Upper lobe of right lung (tissue), 1 donor: ENCODE results near the gene PTPRN2. TPM values are rescaled to one million over a fixed set of nuclear protein-coding genes. Genes with fewer than 3 reads are reported as not detected.
A peak's percentile ranks its signal among the peaks of the same experiment; 100 is the strongest.

ENCODE experiments used
- ATAC-seq: fragments of 200-7000 bp; cut with Tn5 transposase; one replicate; pipeline ENCODE4 v1.9.1; 2020; ENCODE audit warnings: mild to moderate bottlenecking, moderate library complexity
- DNase-seq: peaks from one replicate; pipeline ENCODE4 v3.0.0-alpha.2; 2020
- H3K27ac ChIP-seq: fragments of 200-600 bp; one replicate; pipeline ENCODE4 v1.8.0; 2022
- H3K27me3 ChIP-seq: fragments of 200-600 bp; one replicate; pipeline ENCODE4 v1.8.0; 2022; ENCODE audit warnings: mild to moderate bottlenecking
- H3K36me3 ChIP-seq: fragments of 200-600 bp; one replicate; pipeline ENCODE4 v1.8.0; 2022
- H3K4me1 ChIP-seq: fragments of 200-600 bp; one replicate; pipeline ENCODE4 v1.8.0; 2022
- H3K4me3 ChIP-seq: fragments of 200-600 bp; one replicate; pipeline ENCODE4 v1.8.0; 2022; ENCODE audit warnings: mild to moderate bottlenecking
- H3K9me3 ChIP-seq: fragments of 200-600 bp; one replicate; pipeline ENCODE4 v1.8.0; 2022
- intact Hi-C: fragments of 100-400 bp; cut with DNase I; formaldehyde crosslinking; loops from one replicate; pipeline ENCODE4 v1.11.0; 2022
- total RNA-seq: library from RNA; stranded (reverse); fragmentation: NEBNext Ultra II Directional; extraction: Animal tissue kit (Norgen Biotek cat#: 25700); gene quantifications from one replicate; pipeline ENCODE4 v1.2.1, GENCODE V29; 2021
- TF ChIP-seq, protein P1 (sequence below): fragments of 200-600 bp; IDR thresholded peaks from one replicate; pipeline ENCODE4 v1.8.0; 2022; ENCODE audit warnings: antibody characterized with exemption
- donor health status: DM: no; HTN: yes; CAD: no; lungs with severe emphysema.

Gene PTPRN2
- total RNA-seq, 1 donor from 2014 or later, result 4.9 TPM

DNA sequence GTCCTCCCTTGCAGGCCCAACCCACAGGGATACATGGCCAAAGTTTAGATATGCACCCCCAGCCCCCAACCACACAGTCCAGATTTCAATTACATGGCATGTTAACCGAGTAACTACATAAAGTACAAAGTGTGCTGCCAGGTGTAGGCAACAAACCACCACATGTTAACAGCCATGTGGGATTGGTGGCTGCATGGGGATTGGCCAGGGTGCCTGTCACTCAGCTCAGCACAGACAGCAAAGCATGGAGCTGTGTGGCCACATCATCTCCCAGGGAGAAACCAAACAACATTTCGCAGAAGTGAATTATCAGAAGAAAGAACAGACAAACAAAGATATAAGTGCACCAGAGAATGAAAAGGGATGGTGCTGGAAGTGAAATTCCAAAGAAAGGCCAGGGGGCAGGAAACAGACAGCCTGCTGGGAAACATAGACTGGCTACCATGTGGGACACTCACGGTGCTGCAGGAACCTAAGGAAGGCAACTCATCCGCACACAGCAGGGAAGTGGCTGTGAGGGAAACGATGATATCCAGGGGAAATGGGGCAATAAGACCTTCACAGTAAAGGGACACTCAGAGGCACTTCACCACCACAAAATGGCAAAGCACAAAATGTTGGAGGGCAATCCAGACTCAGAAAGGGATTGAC, 171.2 kb downstream of the PTPRN2 start:
- H3K36me3 ChIP-seq, result no peaks in the 10 kb centered on the region
- DNase-seq (peak; percentile 19), ATAC-seq (no peak)
- TF ChIP-seq, protein P1, sequence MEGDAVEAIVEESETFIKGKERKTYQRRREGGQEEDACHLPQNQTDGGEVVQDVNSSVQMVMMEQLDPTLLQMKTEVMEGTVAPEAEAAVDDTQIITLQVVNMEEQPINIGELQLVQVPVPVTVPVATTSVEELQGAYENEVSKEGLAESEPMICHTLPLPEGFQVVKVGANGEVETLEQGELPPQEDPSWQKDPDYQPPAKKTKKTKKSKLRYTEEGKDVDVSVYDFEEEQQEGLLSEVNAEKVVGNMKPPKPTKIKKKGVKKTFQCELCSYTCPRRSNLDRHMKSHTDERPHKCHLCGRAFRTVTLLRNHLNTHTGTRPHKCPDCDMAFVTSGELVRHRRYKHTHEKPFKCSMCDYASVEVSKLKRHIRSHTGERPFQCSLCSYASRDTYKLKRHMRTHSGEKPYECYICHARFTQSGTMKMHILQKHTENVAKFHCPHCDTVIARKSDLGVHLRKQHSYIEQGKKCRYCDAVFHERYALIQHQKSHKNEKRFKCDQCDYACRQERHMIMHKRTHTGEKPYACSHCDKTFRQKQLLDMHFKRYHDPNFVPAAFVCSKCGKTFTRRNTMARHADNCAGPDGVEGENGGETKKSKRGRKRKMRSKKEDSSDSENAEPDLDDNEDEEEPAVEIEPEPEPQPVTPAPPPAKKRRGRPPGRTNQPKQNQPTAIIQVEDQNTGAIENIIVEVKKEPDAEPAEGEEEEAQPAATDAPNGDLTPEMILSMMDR, result no peak
- H3K4me3 ChIP-seq, result no peak overlapping the region
- no peaks in the 10 kb centered on the region for H3K4me1 ChIP-seq
- no peaks in the 10 kb centered on the region for H3K9me3 ChIP-seq
- intact Hi-C loops, result no loop called here
- no peak overlapping the region for H3K27ac ChIP-seq
- no peaks in the 10 kb centered on the region for H3K27me3 ChIP-seq

DNA sequence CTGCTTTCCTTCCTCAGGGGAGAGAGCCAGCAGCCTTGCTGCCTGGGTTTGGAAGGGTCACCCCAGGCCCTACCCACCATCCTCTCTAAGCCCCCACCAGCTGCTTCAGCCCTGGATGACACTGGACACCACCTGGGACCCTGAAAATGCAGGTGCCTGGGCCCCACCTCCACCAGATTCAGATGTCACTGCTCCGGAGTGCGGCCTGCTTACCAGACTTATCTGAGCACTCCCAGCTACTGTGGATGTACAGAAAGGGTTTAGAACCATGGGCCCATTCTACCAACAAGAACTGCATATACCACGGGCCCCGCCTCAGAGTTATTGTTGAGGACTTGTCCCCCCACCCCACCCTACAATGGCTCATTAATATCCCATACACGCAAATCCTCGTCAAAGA, 172.3 kb downstream of the PTPRN2 start:
- DNase-seq, result peak; percentile 31
- Histone ChIP-seq H3K27ac (no peak overlapping the region), H3K36me3 (no peaks in the 10 kb centered on the region), H3K27me3 (no peaks in the 10 kb centered on the region), H3K4me3 (no peak overlapping the region), H3K4me1 (no peaks in the 10 kb centered on the region), H3K9me3 (no peaks in the 10 kb centered on the region)
- no peak for ATAC-seq
- TF ChIP-seq, protein P1, result no peak
- intact Hi-C loops, result no loop called here

DNA sequence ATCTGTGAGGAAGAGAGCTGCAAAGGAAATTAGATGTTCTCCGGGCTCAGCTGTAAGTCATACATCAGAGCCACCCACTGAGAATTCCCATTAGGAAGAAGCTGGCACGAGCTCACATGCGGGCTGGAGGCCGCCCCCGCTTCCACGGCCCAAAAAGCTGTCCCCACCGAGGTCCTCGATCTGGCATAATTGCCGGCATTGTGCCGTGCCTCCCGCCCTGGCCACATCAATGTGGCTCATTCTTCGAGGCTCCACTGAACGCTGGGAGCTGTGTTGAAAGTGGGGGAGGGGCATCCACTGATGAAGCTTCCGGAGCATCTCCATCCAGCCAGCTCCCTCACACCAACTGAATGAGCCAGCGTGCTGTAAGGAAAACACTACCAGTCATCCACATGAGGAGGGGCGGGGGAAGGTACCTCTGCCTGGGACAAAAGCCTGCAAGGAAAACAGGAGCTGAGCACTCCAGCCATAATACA, 173.1 kb downstream of the PTPRN2 start:
- Histone ChIP-seq H3K4me1 (no peaks in the 10 kb centered on the region), H3K27me3 (no peaks in the 10 kb centered on the region), H3K4me3 (no peak overlapping the region), H3K9me3 (no peaks in the 10 kb centered on the region), H3K36me3 (no peaks in the 10 kb centered on the region), H3K27ac (no peak overlapping the region)
- DNase-seq, result no peak
- TF ChIP-seq, protein P1, result no peak
- intact Hi-C loops, result no loop called here
- no peak for ATAC-seq

DNA sequence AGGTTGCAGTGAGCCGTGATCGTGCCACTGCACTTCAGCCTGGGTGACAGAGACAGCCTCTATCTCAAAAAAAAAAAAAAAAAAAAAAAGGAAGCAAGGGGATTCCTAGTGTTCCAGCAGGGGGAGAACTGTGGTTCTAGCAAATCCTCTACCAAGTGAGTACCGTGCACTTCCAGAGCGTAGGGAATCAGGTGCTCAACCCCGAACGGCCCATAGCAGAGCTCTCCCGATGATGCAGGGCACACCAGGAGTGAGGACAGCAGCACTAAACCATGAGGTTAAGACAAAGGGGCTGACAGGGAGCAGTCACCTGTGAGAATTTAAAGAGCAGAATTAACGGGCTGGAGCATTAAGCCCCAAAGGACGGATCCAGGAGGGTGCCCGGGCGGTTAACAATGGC, 173.6 kb downstream of the PTPRN2 start:
- DNase-seq, result no peak
- ATAC-seq, result no peak
- no peaks in the 10 kb centered on the region for H3K4me1 ChIP-seq

DNA sequence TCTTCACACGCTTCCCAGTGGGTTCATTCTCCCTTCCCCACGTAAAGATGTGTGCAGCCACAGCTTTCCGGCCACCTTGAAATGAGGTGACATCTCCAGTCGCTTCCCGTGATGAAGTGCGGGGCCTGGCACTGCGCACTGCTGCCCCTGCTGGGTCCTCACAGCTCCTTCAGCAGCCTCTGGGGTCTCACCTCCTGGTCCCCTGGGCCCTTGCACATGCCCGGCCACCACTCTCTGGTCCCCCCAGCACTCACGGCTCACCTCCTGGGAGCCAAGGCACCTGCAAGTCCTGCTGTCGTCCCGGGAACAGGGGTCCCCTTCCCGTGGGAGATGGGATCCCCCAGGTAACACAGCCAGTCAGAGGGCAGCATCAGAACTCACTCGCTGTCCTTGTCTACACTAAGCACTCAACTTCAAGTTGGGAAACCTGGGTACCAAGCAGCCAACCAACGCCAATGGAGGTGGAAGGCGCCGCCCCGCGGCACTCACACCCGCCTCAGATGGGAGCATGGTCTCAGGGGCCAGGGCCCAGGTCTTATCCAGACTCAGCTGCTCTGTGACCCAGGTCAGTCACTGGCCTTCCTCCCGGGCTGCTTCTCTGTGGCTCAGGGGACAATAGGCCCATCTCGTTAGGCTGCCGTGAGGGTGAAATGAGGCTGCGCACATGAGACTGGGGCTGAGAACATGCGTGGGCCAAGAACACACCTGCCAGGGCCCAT, 176.2 kb downstream of the PTPRN2 start:
- H3K9me3 ChIP-seq, result no peaks in the 10 kb centered on the region
- intact Hi-C loops, result no loop called here
- no peak overlapping the region for H3K4me3 ChIP-seq
- H3K4me1 ChIP-seq, result no peaks in the 10 kb centered on the region
- TF ChIP-seq, protein P1, result no peak
- H3K27ac ChIP-seq, result no peak overlapping the region
- no peaks in the 10 kb centered on the region for H3K36me3 ChIP-seq
- H3K27me3 ChIP-seq, result no peaks in the 10 kb centered on the region
- ATAC-seq (no peak), DNase-seq (peak; percentile 52)

More for the DNA sequence above, 173.6 kb downstream of the PTPRN2 start:
- Histone ChIP-seq H3K36me3 (no peaks in the 10 kb centered on the region), H3K9me3 (no peaks in the 10 kb centered on the region), H3K4me3 (no peak overlapping the region), H3K27me3 (no peaks in the 10 kb centered on the region), H3K27ac (no peak overlapping the region)
- intact Hi-C loops, result no loop called here
- TF ChIP-seq, protein P1, result no peak
